ENCODE data around the gene TRAF3.

TRAF3 gene

DNA sequence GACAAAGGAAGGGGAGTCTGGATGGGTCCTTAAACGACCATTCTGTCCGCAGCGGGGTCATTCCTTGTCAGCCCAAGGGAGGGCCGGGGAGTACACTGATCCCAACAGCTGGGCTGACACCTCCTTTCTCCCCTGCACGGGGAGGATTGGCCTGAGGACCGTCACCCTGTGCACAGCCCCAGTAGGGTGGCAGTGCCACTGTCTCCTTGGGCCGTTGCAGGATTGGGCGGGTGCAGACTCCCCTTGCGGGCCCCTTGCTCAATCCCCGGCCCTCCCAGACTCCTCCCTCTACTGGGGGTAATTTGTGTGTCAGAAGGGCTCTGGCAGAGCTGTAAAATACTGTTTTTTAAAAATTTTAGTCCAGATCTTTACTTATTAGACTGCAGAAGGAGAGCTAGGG, 132.7 kb downstream of the TRAF3 start:
- TF ChIP-seq, protein P1, sequence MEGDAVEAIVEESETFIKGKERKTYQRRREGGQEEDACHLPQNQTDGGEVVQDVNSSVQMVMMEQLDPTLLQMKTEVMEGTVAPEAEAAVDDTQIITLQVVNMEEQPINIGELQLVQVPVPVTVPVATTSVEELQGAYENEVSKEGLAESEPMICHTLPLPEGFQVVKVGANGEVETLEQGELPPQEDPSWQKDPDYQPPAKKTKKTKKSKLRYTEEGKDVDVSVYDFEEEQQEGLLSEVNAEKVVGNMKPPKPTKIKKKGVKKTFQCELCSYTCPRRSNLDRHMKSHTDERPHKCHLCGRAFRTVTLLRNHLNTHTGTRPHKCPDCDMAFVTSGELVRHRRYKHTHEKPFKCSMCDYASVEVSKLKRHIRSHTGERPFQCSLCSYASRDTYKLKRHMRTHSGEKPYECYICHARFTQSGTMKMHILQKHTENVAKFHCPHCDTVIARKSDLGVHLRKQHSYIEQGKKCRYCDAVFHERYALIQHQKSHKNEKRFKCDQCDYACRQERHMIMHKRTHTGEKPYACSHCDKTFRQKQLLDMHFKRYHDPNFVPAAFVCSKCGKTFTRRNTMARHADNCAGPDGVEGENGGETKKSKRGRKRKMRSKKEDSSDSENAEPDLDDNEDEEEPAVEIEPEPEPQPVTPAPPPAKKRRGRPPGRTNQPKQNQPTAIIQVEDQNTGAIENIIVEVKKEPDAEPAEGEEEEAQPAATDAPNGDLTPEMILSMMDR (IDR thresholded peaks at IDR 0.05; ENCODE audit: low read depth, low read length) = no peak

DNA sequence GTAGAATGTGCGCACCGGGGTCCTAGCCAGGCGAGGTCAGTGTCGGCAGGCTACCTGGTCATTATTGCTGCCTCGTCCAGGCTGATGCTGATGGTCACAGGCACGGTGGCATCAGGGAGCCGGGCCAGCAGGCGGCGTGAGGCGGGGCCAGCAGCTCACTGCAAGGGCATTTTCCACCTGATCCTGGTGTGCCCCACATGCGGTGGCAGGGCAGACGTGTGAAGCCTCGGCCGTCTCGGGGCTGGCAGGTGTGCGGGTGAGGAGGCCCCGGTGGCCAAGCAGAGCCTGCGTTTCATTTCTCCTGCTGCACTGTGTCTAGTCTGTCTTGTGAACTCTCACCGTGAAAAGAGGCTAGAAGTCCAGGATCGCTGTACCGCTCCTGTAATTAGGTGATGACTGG, 133.2 kb downstream of the TRAF3 start:
- no peak overlapping the region for H3K4me3 ChIP-seq (ENCODE audit: low read depth, low read length)
- TF ChIP-seq, protein P1 (IDR thresholded peaks at IDR 0.05; ENCODE audit: low read depth, low read length) = no peak

More for the DNA sequence above, 132.7 kb downstream of the TRAF3 start:
- no peak overlapping the region for H3K4me3 ChIP-seq (ENCODE audit: low read depth, low read length)

DNA sequence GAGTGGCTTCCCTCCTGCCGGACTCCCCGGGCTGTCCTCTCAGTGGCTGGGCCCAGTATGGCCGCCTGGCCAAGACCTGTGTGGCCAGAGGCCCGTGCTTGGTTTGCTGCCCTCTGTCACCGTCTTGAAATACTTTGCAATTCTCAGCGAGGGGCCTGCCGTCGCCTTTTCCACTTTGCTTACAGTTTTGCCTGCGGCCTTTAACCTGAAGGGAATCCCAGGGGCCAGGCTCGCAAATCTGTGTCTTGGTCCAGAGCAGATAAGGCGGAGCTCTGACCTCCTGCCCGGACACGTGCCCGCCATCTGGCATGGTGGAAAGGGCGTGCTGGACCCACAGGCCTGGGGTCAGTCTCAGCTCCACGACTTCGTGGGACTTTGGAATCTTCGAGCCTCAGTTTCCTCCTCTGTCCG, 134.3 kb downstream of the TRAF3 start:
- TF ChIP-seq, protein P1 (IDR thresholded peaks at IDR 0.05; ENCODE audit: low read depth, low read length) = no peak
- H3K4me3 ChIP-seq (ENCODE audit: low read depth, low read length) = no peak overlapping the region

DNA sequence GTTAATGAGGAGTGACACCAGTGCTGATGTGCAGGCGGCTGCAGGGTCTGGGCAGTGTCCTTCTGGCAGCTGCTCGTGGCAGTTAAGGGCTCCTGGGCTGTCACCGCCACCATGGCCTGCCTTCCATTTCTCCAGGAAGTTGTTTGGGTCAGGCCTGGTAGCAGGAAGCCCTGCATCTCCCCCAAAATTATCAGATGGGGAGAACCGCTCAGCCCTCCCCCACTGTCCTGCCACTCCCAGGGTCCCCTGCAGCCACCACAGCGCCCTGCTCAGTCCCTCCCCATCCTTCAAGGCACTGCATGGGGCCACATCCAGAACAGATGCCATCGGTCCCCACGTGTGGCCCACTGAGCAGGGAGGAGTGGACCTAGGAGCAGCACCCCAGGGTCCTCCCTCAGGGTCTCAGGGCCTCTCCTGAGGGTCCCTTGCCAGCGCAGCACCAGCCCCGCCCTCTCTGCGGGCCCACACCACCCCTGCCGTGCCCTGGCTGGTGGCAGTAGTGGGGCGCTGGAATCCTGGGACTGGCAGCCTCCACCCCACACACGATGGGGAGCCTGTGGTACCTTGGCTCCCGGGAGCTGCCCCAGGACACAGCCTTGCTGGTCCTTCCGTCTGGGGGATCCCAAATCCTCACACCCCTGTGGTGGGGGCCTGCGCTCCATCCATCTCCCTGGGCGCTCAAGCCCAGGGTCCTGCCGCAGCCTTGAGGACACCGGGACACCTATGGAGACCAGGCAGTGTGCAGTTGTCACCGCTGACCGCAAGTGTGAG, 134.9 kb downstream of the TRAF3 start:
- H3K4me3 ChIP-seq (ENCODE audit: low read depth, low read length) = no peak overlapping the region
- TF ChIP-seq, protein P1 (IDR thresholded peaks at IDR 0.05; ENCODE audit: low read depth, low read length) = no peak

DNA sequence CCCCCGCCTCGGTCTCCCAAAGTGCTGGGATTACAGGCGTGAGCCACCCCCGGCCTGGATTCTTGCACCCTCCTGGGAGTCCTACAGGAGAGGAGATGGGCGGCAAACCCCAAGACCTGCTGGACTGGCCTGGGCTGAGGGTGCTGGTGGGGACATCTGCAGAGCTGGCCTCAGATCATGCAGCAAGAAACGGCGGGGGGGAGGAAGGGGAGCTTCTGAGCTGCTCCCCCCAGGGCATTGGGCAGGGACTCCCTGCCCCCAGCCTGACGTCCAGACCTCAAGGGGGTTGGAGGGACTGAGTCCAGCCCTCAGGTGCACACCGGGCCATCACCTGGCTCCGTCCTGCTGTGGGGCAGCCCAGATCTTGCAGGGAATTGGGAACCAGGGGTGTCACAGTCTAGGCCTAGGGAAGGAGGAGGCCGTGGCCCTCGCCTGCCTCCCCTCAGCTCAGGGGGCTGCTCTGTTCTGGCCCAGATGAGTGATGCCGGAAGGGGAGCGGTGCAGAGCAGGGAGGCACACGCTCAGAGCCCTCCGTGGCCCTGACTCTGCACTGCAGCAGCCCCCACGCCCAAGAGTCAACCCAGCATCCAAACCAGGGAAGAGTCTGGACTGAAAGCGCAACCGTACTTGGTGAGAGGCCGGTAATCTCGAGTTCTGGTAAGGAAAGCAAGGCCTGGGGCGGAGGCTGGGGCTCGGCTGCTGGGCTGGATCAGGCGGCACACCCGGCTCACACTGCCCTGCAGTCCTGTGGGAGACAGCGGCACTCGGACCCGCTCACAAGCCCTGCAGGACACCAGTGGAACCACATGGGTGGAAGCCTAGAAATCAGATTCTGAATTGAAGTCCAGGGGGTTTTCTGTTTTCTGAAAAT, 136.3 kb downstream of the TRAF3 start:
- H3K4me3 ChIP-seq (ENCODE audit: low read depth, low read length) = no peak overlapping the region
- TF ChIP-seq, protein P1 (IDR thresholded peaks at IDR 0.05; ENCODE audit: low read depth, low read length) = no peak

DNA sequence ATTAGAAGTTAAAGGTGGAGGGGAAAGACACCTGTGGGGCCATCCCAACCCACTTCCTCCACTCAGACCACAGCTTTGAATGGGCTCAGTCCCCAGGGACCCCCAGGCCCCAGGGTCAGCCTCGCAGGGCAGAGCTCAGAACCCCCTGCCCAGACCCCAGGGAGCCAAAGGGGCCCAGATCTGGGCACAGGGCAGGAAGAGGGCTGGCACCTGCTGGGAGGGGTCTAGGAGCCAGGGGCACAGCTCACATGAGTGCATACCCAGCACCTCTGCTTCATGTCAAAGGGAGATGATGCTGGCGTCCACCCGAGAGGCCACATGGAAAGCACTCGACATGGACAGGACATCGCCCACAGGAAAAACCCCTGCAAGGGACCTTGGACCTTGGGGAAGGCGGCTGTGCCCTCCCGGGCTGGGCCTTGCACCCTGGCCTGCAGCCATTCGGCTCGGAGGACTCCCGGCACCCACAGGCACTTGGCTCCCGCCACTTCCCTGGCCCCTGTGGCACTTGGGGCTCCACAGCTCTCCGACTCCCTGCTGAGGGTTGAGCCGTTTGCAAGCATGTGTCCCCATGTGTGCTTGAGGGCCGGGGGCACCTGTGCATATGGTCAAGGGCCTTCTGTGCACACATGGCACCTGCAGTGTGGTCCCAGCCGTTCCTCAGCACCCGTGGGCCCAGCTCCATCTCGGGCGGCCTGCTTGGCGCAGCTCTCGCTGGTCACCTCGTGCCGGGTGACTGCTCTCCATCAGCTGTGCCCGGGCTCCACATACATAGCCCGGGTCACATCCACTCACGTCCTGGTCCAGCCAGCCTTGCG, 137.4 kb downstream of the TRAF3 start:
- no peak overlapping the region for H3K4me3 ChIP-seq (ENCODE audit: low read depth, low read length)

More for the DNA sequence above, 137.4 kb downstream of the TRAF3 start:
- TF ChIP-seq, protein P1 (IDR thresholded peaks at IDR 0.05; ENCODE audit: low read depth, low read length) = no peak

All from WI38 (cell line).